Parathyroid adenoma (tissue), 2 donors: ENCODE results near the gene ARHGEF37.

Experiments used
- H2AFZ ChIP-seq: fragments of 300-600 bp; sonication (generic); one replicate; pipeline ENCODE4 v1.7.0; 2017; ENCODE audit warnings: antibody characterized with exemption, mild to moderate bottlenecking
- H3K27ac ChIP-seq: fragments of 300-600 bp; sonication (generic); one replicate; pipeline ENCODE4 v1.7.0; 2017
- H3K27me3 ChIP-seq: fragments of 300-600 bp; sonication (generic); one replicate; pipeline ENCODE4 v1.7.0; 2017; ENCODE audit warnings: low read length; ENCODE audit not compliant: control insufficient read depth, insufficient read depth
- H3K36me3 ChIP-seq: fragments of 300-600 bp; sonication (generic); one replicate; pipeline ENCODE4 v1.7.0; 2017; ENCODE audit warnings: low read length; ENCODE audit not compliant: control insufficient read depth, insufficient read depth
- H3K4me1 ChIP-seq: fragments of 300-600 bp; sonication (generic); one replicate; pipeline ENCODE4 v1.7.0; 2017; ENCODE audit warnings: control low read depth
- H3K4me2 ChIP-seq: fragments of 300-600 bp; sonication (generic); one replicate; pipeline ENCODE4 v1.7.0; 2017; ENCODE audit warnings: low read length
- H3K4me3 ChIP-seq: fragments of 300-600 bp; sonication (generic); one replicate; pipeline ENCODE4 v1.7.0; 2017; ENCODE audit warnings: low read depth, low read length
- H3K79me2 ChIP-seq: fragments of 300-600 bp; sonication (generic); one replicate; pipeline ENCODE4 v1.7.0; 2017; ENCODE audit warnings: control low read depth
- H3K9ac ChIP-seq: fragments of 300-600 bp; sonication (generic); one replicate; pipeline ENCODE4 v1.7.0; 2017; ENCODE audit warnings: mild to moderate bottlenecking
- H3K9me3 ChIP-seq: fragments of 300-600 bp; sonication (generic); one replicate; pipeline ENCODE4 v1.7.0; 2017; ENCODE audit warnings: low read length; ENCODE audit not compliant: control insufficient read depth
- TF ChIP-seq, protein P1 (sequence below): fragments of 300-600 bp; sonication (generic); IDR thresholded peaks from one replicate; pipeline ENCODE4 v1.7.0; 2017; ENCODE audit warnings: antibody characterized with exemption, mild to moderate bottlenecking
- donor health status: primary hyperparathyroidism.

The ARHGEF37 gene

DNA sequence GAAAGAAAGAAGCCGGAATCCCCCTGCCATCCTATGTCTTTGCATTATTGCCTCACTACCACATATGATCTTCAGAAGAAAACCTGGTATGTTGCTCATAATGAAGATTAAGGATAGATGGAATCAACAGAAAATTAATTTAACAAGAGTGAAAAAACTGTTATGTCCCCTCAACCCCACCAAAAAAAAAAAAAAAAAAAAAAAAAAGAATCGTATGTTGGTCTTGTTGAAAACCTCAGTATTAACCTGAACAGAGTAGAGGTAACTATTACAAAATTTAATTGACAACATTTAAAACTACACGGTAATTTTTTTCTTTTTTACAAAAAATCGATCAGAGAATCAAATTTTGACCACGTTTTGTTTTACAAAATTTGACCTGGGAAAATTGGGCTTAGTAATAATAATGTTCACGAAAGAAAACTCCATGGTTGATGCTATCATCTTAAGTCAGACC lies 29.2 kb upstream of the ARHGEF37 start:
- no peaks in the 10 kb centered on the region for H3K27me3 ChIP-seq
- H3K4me1 ChIP-seq = peaks cover 2% of the 10 kb centered on the region
- H3K9ac ChIP-seq = peak overlapping the region; percentile 0
- peak overlapping the region; percentile 99 for H3K27ac ChIP-seq
- peaks cover 34% of the 10 kb centered on the region for H3K79me2 ChIP-seq
- TF ChIP-seq, protein P1, sequence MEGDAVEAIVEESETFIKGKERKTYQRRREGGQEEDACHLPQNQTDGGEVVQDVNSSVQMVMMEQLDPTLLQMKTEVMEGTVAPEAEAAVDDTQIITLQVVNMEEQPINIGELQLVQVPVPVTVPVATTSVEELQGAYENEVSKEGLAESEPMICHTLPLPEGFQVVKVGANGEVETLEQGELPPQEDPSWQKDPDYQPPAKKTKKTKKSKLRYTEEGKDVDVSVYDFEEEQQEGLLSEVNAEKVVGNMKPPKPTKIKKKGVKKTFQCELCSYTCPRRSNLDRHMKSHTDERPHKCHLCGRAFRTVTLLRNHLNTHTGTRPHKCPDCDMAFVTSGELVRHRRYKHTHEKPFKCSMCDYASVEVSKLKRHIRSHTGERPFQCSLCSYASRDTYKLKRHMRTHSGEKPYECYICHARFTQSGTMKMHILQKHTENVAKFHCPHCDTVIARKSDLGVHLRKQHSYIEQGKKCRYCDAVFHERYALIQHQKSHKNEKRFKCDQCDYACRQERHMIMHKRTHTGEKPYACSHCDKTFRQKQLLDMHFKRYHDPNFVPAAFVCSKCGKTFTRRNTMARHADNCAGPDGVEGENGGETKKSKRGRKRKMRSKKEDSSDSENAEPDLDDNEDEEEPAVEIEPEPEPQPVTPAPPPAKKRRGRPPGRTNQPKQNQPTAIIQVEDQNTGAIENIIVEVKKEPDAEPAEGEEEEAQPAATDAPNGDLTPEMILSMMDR = no peak
- H3K4me2 ChIP-seq = peak overlapping the region; percentile 93
- H3K36me3 ChIP-seq = no peaks in the 10 kb centered on the region
- H3K9me3 ChIP-seq = no peaks in the 10 kb centered on the region
- peak overlapping the region; percentile 72 for H2AFZ ChIP-seq
- H3K4me3 ChIP-seq = peak overlapping the region; percentile 95

DNA sequence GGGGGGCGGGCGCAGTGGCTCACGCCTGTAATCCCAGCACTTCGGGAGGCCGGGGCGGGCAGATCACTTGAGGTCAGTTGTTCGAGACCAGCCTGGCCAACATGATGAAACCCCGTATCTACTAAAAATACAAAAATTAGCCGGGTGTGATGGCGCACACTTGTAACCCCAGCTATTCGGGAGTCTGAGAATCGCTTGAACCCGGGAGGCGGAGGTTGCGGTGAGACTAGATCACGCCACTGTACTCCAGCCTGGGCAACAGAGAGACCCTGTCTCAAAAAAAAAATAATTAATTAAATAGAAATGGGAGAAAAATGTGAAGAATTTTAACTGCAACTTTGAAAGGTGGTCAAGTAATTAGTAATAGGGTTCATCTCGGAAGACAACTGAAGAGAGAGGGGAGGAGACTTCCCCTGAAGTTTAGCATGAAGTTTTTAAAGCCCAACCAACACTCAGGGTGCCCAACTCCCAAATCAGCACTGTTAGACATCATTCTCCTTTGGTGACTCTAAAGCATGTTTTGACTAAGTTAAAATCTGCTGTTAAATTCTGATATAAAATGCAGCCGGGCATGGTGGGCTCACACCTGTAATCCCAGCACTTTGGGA lies 28.6 kb upstream of the ARHGEF37 start:
- Histone ChIP-seq H3K4me1 (peaks cover 2% of the 10 kb centered on the region), H2AFZ (no peak overlapping the region), H3K9ac (no peak overlapping the region), H3K36me3 (no peaks in the 10 kb centered on the region), H3K9me3 (no peaks in the 10 kb centered on the region), H3K27ac (no peak overlapping the region), H3K27me3 (no peaks in the 10 kb centered on the region), H3K4me3 (peak overlapping the region; percentile 95), H3K4me2 (no peak overlapping the region), H3K79me2 (peaks cover 29% of the 10 kb centered on the region)
- TF ChIP-seq, protein P1 = no peak

DNA sequence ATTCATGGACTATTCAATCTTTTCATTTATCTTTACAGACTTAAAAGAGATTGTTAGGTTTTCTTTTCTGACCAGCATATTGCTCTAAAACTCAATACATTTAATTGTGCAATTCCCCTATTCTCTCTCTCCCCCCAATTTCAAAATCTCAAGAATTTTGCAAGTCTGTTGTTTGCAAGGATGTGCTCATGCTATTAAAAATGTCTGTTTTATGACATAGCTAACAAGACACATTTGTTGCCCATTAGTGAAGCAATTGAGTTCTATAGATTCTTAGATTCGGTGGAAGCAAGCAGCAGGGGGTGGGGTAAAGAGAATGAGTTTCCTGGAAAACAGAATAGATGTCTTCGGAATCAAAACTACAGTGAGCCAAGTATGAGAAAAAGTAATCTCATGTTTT lies 21.6 kb upstream of the ARHGEF37 start:
- no peak overlapping the region for H3K27ac ChIP-seq
- H3K4me1 ChIP-seq = no peaks in the 10 kb centered on the region
- H3K36me3 ChIP-seq = no peaks in the 10 kb centered on the region
- H3K9me3 ChIP-seq = no peaks in the 10 kb centered on the region
- no peaks in the 10 kb centered on the region for H3K79me2 ChIP-seq
- no peaks in the 10 kb centered on the region for H3K27me3 ChIP-seq
- TF ChIP-seq, protein P1 = no peak
- no peak overlapping the region for H3K9ac ChIP-seq
- no peak overlapping the region for H3K4me2 ChIP-seq
- no peak overlapping the region for H2AFZ ChIP-seq
- no peak overlapping the region for H3K4me3 ChIP-seq

DNA sequence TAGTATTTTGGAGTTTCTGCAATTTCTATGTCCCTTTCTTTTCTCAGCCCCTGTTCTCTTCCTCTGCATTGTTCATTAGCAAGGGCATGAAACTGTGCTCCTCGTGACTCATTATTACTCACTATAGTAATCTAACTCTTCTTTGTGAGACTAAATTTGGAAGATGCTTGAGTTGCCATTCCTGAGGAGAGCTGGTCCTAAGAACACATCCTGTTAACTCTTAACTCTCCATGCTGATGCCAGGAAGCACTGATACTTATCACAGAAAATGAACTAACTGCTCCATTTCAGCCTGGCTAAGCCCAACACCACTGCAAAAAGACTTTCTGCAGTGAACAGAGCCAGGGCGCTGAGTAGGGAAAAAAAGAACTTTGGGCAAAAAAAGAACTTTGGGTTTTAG lies 19.4 kb upstream of the ARHGEF37 start:
- H3K9ac ChIP-seq = no peak overlapping the region
- H3K4me1 ChIP-seq = no peaks in the 10 kb centered on the region
- no peaks in the 10 kb centered on the region for H3K36me3 ChIP-seq
- H3K4me2 ChIP-seq = peak overlapping the region; percentile 48
- no peaks in the 10 kb centered on the region for H3K27me3 ChIP-seq
- no peak overlapping the region for H2AFZ ChIP-seq
- TF ChIP-seq, protein P1 = no peak
- H3K27ac ChIP-seq = peak overlapping the region; percentile 30
- no peaks in the 10 kb centered on the region for H3K9me3 ChIP-seq
- no peaks in the 10 kb centered on the region for H3K79me2 ChIP-seq
- H3K4me3 ChIP-seq = peak overlapping the region; percentile 30

DNA sequence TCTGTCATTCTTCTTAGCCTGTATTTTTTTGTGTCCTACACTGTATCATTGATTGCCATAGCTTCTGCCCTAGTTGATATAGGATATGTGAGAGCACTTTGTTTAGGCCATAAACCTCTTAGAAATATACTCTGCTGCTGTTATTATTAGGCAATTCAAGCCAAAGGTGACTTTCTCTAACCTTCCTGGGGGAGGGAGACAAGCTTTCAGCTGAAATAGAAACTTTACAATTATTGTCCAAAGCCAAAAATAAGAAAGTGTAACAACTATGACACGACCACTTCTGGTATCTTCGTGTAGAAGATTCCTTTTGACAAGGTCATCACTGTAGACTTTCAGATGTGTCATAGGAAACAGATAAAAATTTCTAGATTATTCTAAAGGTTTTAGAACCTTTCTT lies 17.8 kb upstream of the ARHGEF37 start:
- Histone ChIP-seq H3K4me3 (no peak overlapping the region), H3K27me3 (no peaks in the 10 kb centered on the region), H3K9ac (no peak overlapping the region), H3K4me2 (no peak overlapping the region), H3K9me3 (no peaks in the 10 kb centered on the region), H3K36me3 (no peaks in the 10 kb centered on the region), H2AFZ (peak overlapping the region; percentile 62), H3K4me1 (no peaks in the 10 kb centered on the region), H3K79me2 (no peaks in the 10 kb centered on the region), H3K27ac (peak overlapping the region; percentile 40)
- TF ChIP-seq, protein P1 = no peak
